Measurements from ENCODE around the gene PIGK.

DNA sequence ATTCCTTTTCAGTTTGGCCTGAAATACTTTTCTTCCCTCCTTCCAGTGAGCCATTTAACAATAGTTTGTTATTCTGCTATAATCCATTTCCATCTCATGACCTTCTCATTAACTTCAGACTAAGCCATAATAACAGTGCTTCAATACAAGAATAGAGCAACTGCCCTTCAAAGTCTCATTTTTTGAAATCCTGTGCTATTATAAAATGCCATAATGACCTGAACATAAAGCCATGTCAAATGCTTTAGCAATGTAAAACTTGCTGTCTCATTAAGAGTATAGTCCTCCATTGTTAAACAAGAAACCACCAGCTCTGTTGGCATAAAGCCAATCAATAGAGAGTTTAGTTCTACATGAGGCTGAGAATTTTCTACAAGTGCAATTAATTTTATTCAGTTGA lies 9.6 kb upstream of the PIGK start:
- no peak for TF ChIP-seq CTCF (IDR thresholded peaks at IDR 0.05; ENCODE audit: low read depth, low read length)
- TF ChIP-seq POLR2A (IDR thresholded peaks at IDR 0.05; ENCODE audit: extremely low read depth, insufficient read length), result no peak
- TF ChIP-seq MYC (IDR thresholded peaks at IDR 0.05; ENCODE audit: low read depth, low read length), result no peak
- no peak for TF ChIP-seq MAX (IDR thresholded peaks at IDR 0.05; ENCODE audit: low read depth, low read length)
